ENCODE data around the gene STK39. TPM values are rescaled to one million over a fixed set of nuclear protein-coding genes. Genes with fewer than 3 reads are reported as not detected.
A peak's percentile ranks its signal among the peaks of the same experiment; 100 is the strongest.

Gene STK39
- total and polyA plus RNA-seq, 9 donors, result 15.2 to 23.2 (median 18.5) TPM

DNA sequence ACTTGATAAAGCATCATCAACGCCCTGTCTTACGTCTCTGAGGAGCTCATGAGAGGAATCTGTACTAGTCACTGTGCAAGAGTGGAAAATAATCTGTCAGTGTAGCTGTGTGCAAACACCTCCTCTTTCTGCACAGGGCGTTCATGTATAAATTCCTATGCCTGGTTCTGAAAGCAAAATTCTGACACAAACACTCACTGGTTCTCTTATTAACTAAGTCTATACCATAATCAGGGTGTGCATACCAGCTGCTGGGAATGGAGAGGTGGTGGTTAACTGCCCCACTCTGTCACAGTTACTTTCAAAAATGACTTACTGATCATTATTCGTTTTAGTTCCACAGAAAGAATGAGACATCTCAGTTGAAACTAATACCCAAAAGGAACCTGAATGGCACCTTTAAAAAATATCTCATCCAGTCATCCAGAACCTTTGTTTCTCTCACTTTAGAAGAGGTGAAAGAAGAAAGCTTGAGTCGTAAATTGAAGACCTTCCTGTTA lies 35.7 kb downstream of the STK39 start:
- H3K4me3 ChIP-seq (ENCODE audit: low read length), result no peak overlapping the region
- no CpG with 5 or more reads among the region's 5 CpGs for WGBS (ENCODE audit: insufficient coverage)
- no peak overlapping the region for H3K27ac ChIP-seq (ENCODE audit: low read length)
- DNase-seq, result no peak
- no peaks in the 10 kb centered on the region for H3K27me3 ChIP-seq (ENCODE audit: control insufficient read depth, insufficient read depth, low read length)
- H3K36me3 ChIP-seq (ENCODE audit: control insufficient read depth, insufficient read depth, low read length), result no peaks in the 10 kb centered on the region
- H3K9me3 ChIP-seq (replicated peaks; ENCODE audit: control insufficient read depth, low read depth, low read length), result no peaks in the 10 kb centered on the region
- H3K4me1 ChIP-seq (ENCODE audit: control insufficient read depth, insufficient read depth, low read length), result no peaks in the 10 kb centered on the region

DNA sequence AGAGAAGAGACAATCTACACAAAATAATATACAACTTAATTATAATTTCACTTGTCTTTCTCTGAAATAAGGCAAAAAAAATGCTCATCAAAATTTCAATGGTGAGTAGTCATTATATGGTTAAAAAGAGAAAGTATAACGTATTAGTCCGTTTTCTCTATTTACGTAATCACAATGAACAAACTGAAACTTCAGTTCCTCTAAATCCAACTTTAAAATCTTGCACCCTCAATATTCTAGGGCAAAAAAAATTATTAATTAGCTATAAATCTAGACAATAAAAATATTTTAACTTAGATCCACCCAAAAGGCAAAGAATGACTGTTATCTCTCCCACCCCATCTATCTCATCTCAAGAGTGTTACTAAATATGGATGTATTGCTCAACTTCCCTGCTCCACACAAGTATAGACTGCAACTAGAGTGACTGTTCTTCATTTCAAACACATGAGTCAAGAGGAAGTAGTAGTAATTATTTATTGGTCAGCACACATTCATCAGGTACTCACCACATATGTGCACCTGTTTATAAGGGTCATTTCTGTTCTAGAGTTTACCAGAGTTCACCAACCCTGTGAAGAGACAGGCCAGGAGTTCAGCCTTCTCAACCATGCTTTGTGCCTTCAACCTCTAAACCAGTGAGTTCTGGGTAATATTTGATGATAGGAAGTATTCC lies 36.4 kb downstream of the STK39 start:
- Histone ChIP-seq H3K4me1 (ENCODE audit: control insufficient read depth, insufficient read depth, low read length) (no peaks in the 10 kb centered on the region), H3K27me3 (ENCODE audit: control insufficient read depth, insufficient read depth, low read length) (no peaks in the 10 kb centered on the region), H3K9me3 (replicated peaks; ENCODE audit: control insufficient read depth, low read depth, low read length) (no peaks in the 10 kb centered on the region), H3K36me3 (ENCODE audit: control insufficient read depth, insufficient read depth, low read length) (no peaks in the 10 kb centered on the region), H3K27ac (ENCODE audit: low read length) (no peak overlapping the region), H3K4me3 (ENCODE audit: low read length) (no peak overlapping the region)
- peak; percentile 37 for DNase-seq
- no CpG with 5 or more reads among the region's 3 CpGs for WGBS (ENCODE audit: insufficient coverage)

GRCh38 chr2:168210216-168210894 lies 37.0 kb downstream of the STK39 start:
- WGBS (ENCODE audit: insufficient coverage), result 75% methylated on average over 4 of the region's 9 CpGs
- Histone ChIP-seq H3K4me1 (ENCODE audit: control insufficient read depth, insufficient read depth, low read length) (no peaks in the 10 kb centered on the region), H3K27me3 (ENCODE audit: control insufficient read depth, insufficient read depth, low read length) (no peaks in the 10 kb centered on the region), H3K36me3 (ENCODE audit: control insufficient read depth, insufficient read depth, low read length) (no peaks in the 10 kb centered on the region), H3K9me3 (replicated peaks; ENCODE audit: control insufficient read depth, low read depth, low read length) (no peaks in the 10 kb centered on the region), H3K27ac (ENCODE audit: low read length) (no peak overlapping the region), H3K4me3 (ENCODE audit: low read length) (no peak overlapping the region)
- DNase-seq, result no peak

DNA sequence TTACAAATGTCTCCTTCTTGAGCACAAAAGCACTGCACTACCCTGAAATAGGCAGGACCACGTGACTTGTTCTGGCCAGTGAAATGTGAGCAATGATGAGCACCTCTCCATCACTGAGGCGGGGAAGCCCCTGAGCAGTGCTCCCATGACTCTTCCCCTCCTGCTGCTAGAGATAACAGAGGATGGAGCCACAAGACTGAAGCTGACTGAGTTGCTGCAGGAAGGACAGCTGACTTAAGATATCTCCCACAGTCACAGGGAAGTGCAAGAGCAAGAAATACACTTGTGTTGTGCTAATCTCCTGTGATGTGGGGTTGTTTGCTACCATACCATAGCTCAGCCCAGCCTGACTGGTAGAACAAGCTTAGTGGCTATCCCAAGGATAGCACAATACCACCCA lies 38.7 kb downstream of the STK39 start:
- H3K4me3 ChIP-seq (ENCODE audit: low read length), result no peak overlapping the region
- no peaks in the 10 kb centered on the region for H3K9me3 ChIP-seq (replicated peaks; ENCODE audit: control insufficient read depth, low read depth, low read length)
- no peak overlapping the region for H3K27ac ChIP-seq (ENCODE audit: low read length)
- no peaks in the 10 kb centered on the region for H3K4me1 ChIP-seq (ENCODE audit: control insufficient read depth, insufficient read depth, low read length)
- no peaks in the 10 kb centered on the region for H3K36me3 ChIP-seq (ENCODE audit: control insufficient read depth, insufficient read depth, low read length)
- 100% methylated on average over 1 of the region's 2 CpGs for WGBS (ENCODE audit: insufficient coverage)
- DNase-seq, result no peak
- no peaks in the 10 kb centered on the region for H3K27me3 ChIP-seq (ENCODE audit: control insufficient read depth, insufficient read depth, low read length)

- WGBS (ENCODE audit: insufficient coverage), result no CpG with 5 or more reads among the region's 3 CpGs
- no peak overlapping the region for H3K27ac ChIP-seq (ENCODE audit: low read length)
- no peaks in the 10 kb centered on the region for H3K9me3 ChIP-seq (replicated peaks; ENCODE audit: control insufficient read depth, low read depth, low read length)
- H3K4me1 ChIP-seq (ENCODE audit: control insufficient read depth, insufficient read depth, low read length), result no peaks in the 10 kb centered on the region
- no peaks in the 10 kb centered on the region for H3K27me3 ChIP-seq (ENCODE audit: control insufficient read depth, insufficient read depth, low read length)
- no peak overlapping the region for H3K4me3 ChIP-seq (ENCODE audit: low read length)
- no peak for DNase-seq
- no peaks in the 10 kb centered on the region for H3K36me3 ChIP-seq (ENCODE audit: control insufficient read depth, insufficient read depth, low read length)
Measured at GRCh38 chr2:168207851-168208250, 39.5 kb downstream of the STK39 start.

DNA sequence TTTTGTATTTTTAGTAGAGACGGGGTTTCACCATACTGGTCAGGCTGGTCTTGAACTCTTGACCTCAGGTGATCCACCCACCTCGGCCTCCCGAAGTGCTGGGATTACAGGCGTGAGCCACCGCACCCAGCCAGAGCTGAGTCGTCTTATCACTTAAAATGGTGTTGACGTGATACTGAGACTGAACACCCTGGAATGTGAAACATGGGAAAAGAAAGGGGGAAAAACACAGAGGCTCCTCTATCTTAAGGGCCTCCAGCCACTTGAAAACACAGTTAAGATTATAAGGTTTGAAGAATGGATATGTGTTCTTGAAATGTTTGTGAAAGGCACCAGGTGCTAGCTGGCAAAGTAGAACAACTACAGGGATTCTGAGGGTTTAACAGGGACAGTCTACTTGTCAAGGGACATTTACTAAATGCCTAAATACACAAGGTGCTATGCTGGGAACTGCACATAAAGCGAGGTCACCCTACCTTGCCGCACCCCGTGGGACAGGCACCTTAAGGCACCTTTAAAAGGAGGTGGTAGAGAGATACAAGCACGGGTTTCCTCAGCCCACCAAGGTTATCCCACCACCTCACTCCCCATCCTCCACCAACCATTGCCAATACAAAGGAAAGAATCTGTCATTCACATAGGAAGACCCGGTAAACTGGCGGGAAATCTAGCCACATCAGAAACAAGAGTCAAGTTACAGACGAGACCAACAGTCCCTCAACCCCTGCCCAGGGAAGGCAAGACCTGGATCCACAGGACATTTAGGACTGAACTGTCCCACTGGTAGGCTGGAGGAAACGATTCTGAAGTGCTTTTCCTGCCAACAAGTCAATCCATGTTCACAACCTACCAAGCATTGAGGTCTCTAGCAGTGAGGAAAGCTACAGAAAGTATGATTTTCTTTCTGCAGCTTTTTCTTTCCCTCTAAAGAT lies 43.4 kb downstream of the STK39 start:
- Histone ChIP-seq H3K27ac (ENCODE audit: low read length) (no peak overlapping the region), H3K36me3 (ENCODE audit: control insufficient read depth, insufficient read depth, low read length) (no peaks in the 10 kb centered on the region), H3K4me1 (ENCODE audit: control insufficient read depth, insufficient read depth, low read length) (no peaks in the 10 kb centered on the region), H3K4me3 (ENCODE audit: low read length) (no peak overlapping the region), H3K9me3 (replicated peaks; ENCODE audit: control insufficient read depth, low read depth, low read length) (no peaks in the 10 kb centered on the region), H3K27me3 (ENCODE audit: control insufficient read depth, insufficient read depth, low read length) (no peaks in the 10 kb centered on the region)
- 94% methylated on average over 7 of the region's 15 CpGs for WGBS (ENCODE audit: insufficient coverage)
- DNase-seq, result no peak

- H3K27ac ChIP-seq (ENCODE audit: low read length), result no peak overlapping the region
- 72% methylated on average over 3 of the region's 5 CpGs for WGBS (ENCODE audit: insufficient coverage)
- DNase-seq, result no peak
- H3K9me3 ChIP-seq (replicated peaks; ENCODE audit: control insufficient read depth, low read depth, low read length), result no peaks in the 10 kb centered on the region
- H3K4me3 ChIP-seq (ENCODE audit: low read length), result no peak overlapping the region
- H3K27me3 ChIP-seq (ENCODE audit: control insufficient read depth, insufficient read depth, low read length), result no peaks in the 10 kb centered on the region
- H3K36me3 ChIP-seq (ENCODE audit: control insufficient read depth, insufficient read depth, low read length), result no peaks in the 10 kb centered on the region
- H3K4me1 ChIP-seq (ENCODE audit: control insufficient read depth, insufficient read depth, low read length), result no peaks in the 10 kb centered on the region
Measured at GRCh38 chr2:168201584-168202116, 45.7 kb downstream of the STK39 start.

DNA sequence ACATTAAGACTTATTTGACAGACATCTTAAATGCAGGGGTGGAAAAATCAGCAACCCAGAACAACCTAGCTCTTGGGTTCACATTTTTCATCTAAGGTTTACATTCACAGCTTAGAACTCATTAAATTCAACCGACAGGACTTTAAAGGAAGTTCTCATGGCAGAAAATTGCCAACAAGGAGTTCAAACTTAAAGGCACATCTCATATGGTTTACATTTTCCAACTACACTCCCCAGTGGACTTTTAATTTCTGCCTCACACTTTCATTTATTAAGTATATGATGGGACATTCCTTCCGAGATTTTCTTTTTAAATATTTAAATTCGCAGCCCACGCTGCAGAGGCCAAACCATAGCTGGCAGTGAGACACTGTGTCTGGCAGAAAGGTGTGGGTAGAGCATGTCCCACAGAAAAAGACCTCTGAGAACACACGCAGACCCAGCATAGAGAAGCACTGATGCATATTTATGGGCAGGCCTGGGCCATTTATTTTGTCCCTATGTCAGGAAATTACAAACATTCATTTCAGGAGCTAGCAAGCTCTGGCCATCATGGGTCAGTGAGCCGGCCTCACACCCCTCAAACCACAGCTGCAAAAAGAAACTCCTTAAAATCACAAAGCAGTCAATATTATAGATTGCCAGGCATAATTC lies 46.3 kb downstream of the STK39 start:
- H3K27me3 ChIP-seq (ENCODE audit: control insufficient read depth, insufficient read depth, low read length), result no peaks in the 10 kb centered on the region
- H3K27ac ChIP-seq (ENCODE audit: low read length), result no peak overlapping the region
- 71% methylated on average over 2 of the region's 6 CpGs for WGBS (ENCODE audit: insufficient coverage)
- H3K9me3 ChIP-seq (replicated peaks; ENCODE audit: control insufficient read depth, low read depth, low read length), result no peaks in the 10 kb centered on the region
- H3K4me1 ChIP-seq (ENCODE audit: control insufficient read depth, insufficient read depth, low read length), result no peaks in the 10 kb centered on the region
- H3K36me3 ChIP-seq (ENCODE audit: control insufficient read depth, insufficient read depth, low read length), result no peaks in the 10 kb centered on the region
- DNase-seq, result no peak
- no peak overlapping the region for H3K4me3 ChIP-seq (ENCODE audit: low read length)

DNA sequence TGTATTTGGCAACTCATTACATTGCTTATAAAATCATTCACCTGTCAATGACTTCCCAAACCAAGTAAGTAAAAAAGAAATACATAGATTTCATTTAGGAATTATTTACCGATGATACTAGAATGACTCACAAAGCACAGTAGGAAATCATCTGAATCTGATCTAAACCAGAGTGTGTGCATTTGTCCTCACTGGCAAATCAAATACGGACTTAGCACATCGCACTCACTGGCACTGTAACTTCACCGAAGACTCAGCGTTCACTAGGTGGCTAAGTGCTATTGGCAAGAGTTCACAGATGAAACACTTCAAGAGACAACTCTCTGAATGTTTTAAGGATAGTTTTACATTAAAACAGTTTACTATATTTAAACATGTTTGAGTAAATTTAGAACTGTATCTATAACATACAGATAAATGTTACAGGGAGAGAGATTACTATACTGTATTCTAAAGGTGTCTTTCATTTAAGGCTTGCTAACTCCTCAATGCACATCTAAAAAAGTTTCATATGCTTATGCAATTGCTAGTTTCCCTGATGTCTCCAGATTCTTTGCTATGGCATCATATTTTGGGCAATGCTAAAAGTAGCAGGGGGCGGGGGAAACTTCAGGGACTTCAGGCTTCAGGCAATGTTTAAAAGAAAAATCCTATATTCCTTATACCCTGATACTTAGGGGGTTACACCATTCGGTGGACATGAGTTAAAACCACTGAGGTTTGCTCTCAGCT lies 48.8 kb downstream of the STK39 start:
- no peak for DNase-seq
- H3K4me3 ChIP-seq (ENCODE audit: low read length), result no peak overlapping the region
- H3K27ac ChIP-seq (ENCODE audit: low read length), result no peak overlapping the region
- H3K27me3 ChIP-seq (ENCODE audit: control insufficient read depth, insufficient read depth, low read length), result no peaks in the 10 kb centered on the region
- H3K9me3 ChIP-seq (replicated peaks; ENCODE audit: control insufficient read depth, low read depth, low read length), result no peaks in the 10 kb centered on the region
- H3K36me3 ChIP-seq (ENCODE audit: control insufficient read depth, insufficient read depth, low read length), result no peaks in the 10 kb centered on the region
- no peaks in the 10 kb centered on the region for H3K4me1 ChIP-seq (ENCODE audit: control insufficient read depth, insufficient read depth, low read length)
- 76% methylated on average over 2 of the region's 7 CpGs for WGBS (ENCODE audit: insufficient coverage)
